Measurements from ENCODE around the gene TMEM80. TPM values are rescaled to one million over a fixed set of nuclear protein-coding genes. Genes with fewer than 3 reads are reported as not detected.

Gene TMEM80
- total RNA-seq, 1 experiment from 2014 or later: 17.6 TPM

- Histone ChIP-seq H3K9me3 (ENCODE audit: low read depth, low read length, poor library complexity, severe bottlenecking) (no peaks in the 10 kb centered on the region), H3K27ac (ENCODE audit: low read depth, low read length, poor library complexity, severe bottlenecking) (no peak overlapping the region), H3K4me3 (ENCODE audit: low read depth, low read length, poor library complexity, severe bottlenecking) (no peak overlapping the region), H3K36me3 (ENCODE audit: insufficient read depth, low read length, poor library complexity, severe bottlenecking) (no peaks in the 10 kb centered on the region), H3K27me3 (replicated peaks; ENCODE audit: insufficient read depth, low read depth, low read length, poor library complexity) (no peaks in the 10 kb centered on the region), H3K4me1 (ENCODE audit: insufficient read depth, low read length, poor library complexity, severe bottlenecking) (no peaks in the 10 kb centered on the region)
- intact Hi-C loops (cut with micrococcal nuclease; ENCODE audit: unreplicated experiment): no loop called here
- no TSS peak for BruUV-seq (replicated peaks)
- CTCF ChIA-PET: no interaction called here
- no peak for DNase-seq (ENCODE audit: low spot score)
- POLR2A ChIA-PET (ENCODE audit: low non-redundant PET): no interaction called here
- no peak for TF ChIP-seq CTCF (conservative IDR thresholded peaks at IDR 0.05; ENCODE audit: low read depth, low read length)
- no peak for TF ChIP-seq EZH2 (IDR thresholded peaks at IDR 0.05; ENCODE audit: borderline replicate concordance, low read depth, low read length, poor library complexity, severe bottlenecking)
Observed at GRCh38 chr11:745428-745827, 49.8 kb downstream of the TMEM80 start.

GRCh38 chr11:746289-747157, 50.9 kb downstream of the TMEM80 start:
- no peaks in the 10 kb centered on the region for H3K9me3 ChIP-seq (ENCODE audit: low read depth, low read length, poor library complexity, severe bottlenecking)
- DNase-seq (ENCODE audit: low spot score): peak; percentile 66
- no TSS peak for BruUV-seq (replicated peaks)
- ChIA-PET CTCF (interaction anchor here (0.7 kb wide), 1 partner anchor 34 kb away, joined by 3 read pairs; no protein-coding TSS in a partner anchor), POLR2A (ENCODE audit: low non-redundant PET) (no interaction called here)
- H3K4me3 ChIP-seq (ENCODE audit: low read depth, low read length, poor library complexity, severe bottlenecking): peak overlapping the region; percentile 95
- TF ChIP-seq EZH2 (IDR thresholded peaks at IDR 0.05; ENCODE audit: borderline replicate concordance, low read depth, low read length, poor library complexity, severe bottlenecking): no peak
- no peak for TF ChIP-seq CTCF (conservative IDR thresholded peaks at IDR 0.05; ENCODE audit: low read depth, low read length)
- intact Hi-C loops (cut with micrococcal nuclease; ENCODE audit: unreplicated experiment): no loop called here
- peak overlapping the region; percentile 90 for H3K27ac ChIP-seq (ENCODE audit: low read depth, low read length, poor library complexity, severe bottlenecking)
- H3K36me3 ChIP-seq (ENCODE audit: insufficient read depth, low read length, poor library complexity, severe bottlenecking): no peaks in the 10 kb centered on the region
- no peaks in the 10 kb centered on the region for H3K27me3 ChIP-seq (replicated peaks; ENCODE audit: insufficient read depth, low read depth, low read length, poor library complexity)
- no peaks in the 10 kb centered on the region for H3K4me1 ChIP-seq (ENCODE audit: insufficient read depth, low read length, poor library complexity, severe bottlenecking)

- intact Hi-C loops (cut with micrococcal nuclease; ENCODE audit: unreplicated experiment): no loop called here
- Histone ChIP-seq H3K9me3 (ENCODE audit: low read depth, low read length, poor library complexity, severe bottlenecking) (no peaks in the 10 kb centered on the region), H3K4me3 (ENCODE audit: low read depth, low read length, poor library complexity, severe bottlenecking) (peak within 1 kb of the TSS; percentile 95), H3K36me3 (ENCODE audit: insufficient read depth, low read length, poor library complexity, severe bottlenecking) (no peaks in the 10 kb centered on the region), H3K27ac (ENCODE audit: low read depth, low read length, poor library complexity, severe bottlenecking) (peak within 1 kb of the TSS; percentile 90), H3K4me1 (ENCODE audit: insufficient read depth, low read length, poor library complexity, severe bottlenecking) (no peaks in the 10 kb centered on the region), H3K27me3 (replicated peaks; ENCODE audit: insufficient read depth, low read depth, low read length, poor library complexity) (no peaks in the 10 kb centered on the region)
- DNase-seq (ENCODE audit: low spot score): peak; percentile 93
- TF ChIP-seq CTCF (conservative IDR thresholded peaks at IDR 0.05; ENCODE audit: low read depth, low read length): no peak
- TF ChIP-seq EZH2 (IDR thresholded peaks at IDR 0.05; ENCODE audit: borderline replicate concordance, low read depth, low read length, poor library complexity, severe bottlenecking): no peak
- ChIA-PET CTCF (interaction anchor here (0.5 to 0.7 kb wide), 3 partner anchors 9 to 121 kb away, joined by 3 to 4 read pairs (median 3); no protein-coding TSS in a partner anchor), POLR2A (ENCODE audit: low non-redundant PET) (no interaction called here)
- BruUV-seq (replicated peaks): no TSS peak
Observed at GRCh38 chr11:747158-748006, 51.8 kb downstream of the TMEM80 start, which contains the start of gene TALDO1. Gene TALDO1, plus strand, starts transcription at chr11:747464. Its CDS starts 18 bp downstream, at chr11:747482.
